ENCODE results near the gene COL24A1. TPM values are rescaled to one million over a fixed set of nuclear protein-coding genes. Genes with fewer than 3 reads are reported as not detected.

The COL24A1 gene
- total and polyA plus RNA-seq, 4 donors: 0.33 to 16.7 (median 0.67) TPM

GRCh38 chr1:86054396-86054795 is 102.2 kb downstream of the COL24A1 start:
- no peak for DNase-seq
- ATAC-seq (ENCODE audit: insufficient read depth, low FRiP score): no peak
- Histone ChIP-seq H3K4me1 (ENCODE audit: control insufficient read depth in 5 of 5, insufficient read depth in 5 of 5, low read length in 5 of 5) (no peaks in the 10 kb centered on the region), H3K36me3 (ENCODE audit: control insufficient read depth in 4 of 4, insufficient read depth in 4 of 4, low read length in 4 of 4) (peaks cover 0 to 11% (median 5%) of the 10 kb centered on the region in 4 donors), H3K4me3 (no peak overlapping the region), H3K27ac (ENCODE audit: low read depth in 1 of 2, low read length in 1 of 2) (no peak overlapping the region), H3K9ac (ENCODE audit: insufficient read depth in 1 of 2, low read length in 2 of 2) (no peak overlapping the region), H3K9me3 (ENCODE audit: control insufficient read depth in 4 of 4, insufficient read depth in 3 of 4, low read length in 3 of 4) (peaks cover 0 to 2% (median 0%) of the 10 kb centered on the region in 4 donors), H3K27me3 (ENCODE audit: control insufficient read depth in 3 of 3, insufficient read depth in 3 of 3, low read length in 2 of 3) (no peaks in the 10 kb centered on the region)
- 92 to 95% methylated on average over 2 of the region's 2 CpGs for WGBS, 2 donors
- TF ChIP-seq CTCF (IDR thresholded peaks at IDR 0.05; ENCODE audit: control extremely low read depth, extremely low read depth): no peak

DNA sequence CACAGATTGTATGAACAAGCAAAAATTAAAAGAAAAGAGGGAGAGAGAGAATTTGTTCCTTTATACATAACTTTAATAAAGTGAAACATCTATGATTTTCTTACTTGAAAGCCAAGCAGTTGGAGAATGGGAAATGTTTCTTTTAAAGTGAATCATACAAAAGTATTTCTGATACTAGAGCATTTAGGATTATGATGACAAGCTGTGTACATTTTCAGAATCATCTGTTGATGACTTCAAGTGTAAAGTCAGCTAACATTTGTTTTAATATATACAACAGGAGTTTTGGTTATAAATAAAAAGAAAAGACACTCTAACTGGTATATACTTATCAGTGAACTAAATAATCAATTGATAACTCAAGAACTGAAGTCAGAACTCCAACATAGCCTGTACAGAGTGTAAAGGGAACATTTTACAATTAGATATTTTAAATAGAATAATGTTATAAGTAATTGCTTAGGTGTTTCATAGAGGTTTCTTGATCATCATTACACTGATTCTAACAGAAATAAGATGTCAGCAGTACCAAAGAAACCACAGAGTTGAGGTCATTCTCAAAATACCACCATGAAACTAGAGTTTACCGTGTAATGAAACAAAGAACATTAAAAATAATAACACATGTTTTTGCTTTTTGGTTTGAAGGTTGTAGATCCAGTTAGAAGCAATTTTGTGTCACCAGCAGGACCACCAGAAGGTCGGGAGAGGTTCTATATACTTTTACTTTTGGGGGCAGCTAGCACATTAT is 103.4 kb downstream of the COL24A1 start:
- no peak overlapping the region for H3K9ac ChIP-seq (ENCODE audit: insufficient read depth in 1 of 2, low read length in 2 of 2)
- H3K36me3 ChIP-seq (ENCODE audit: control insufficient read depth in 4 of 4, insufficient read depth in 4 of 4, low read length in 4 of 4): peaks cover 0 to 18% (median 6%) of the 10 kb centered on the region in 4 donors
- WGBS, 2 donors: 83 to 91% methylated on average over 2 of the region's 2 CpGs
- TF ChIP-seq CTCF (IDR thresholded peaks at IDR 0.05; ENCODE audit: control extremely low read depth, extremely low read depth): no peak
- DNase-seq (peak in 1 of 3 donors; percentile 8), ATAC-seq (ENCODE audit: insufficient read depth, low FRiP score) (no peak)
- no peak overlapping the region for H3K27ac ChIP-seq (ENCODE audit: low read depth in 1 of 2, low read length in 1 of 2)
- no peaks in the 10 kb centered on the region for H3K27me3 ChIP-seq (ENCODE audit: control insufficient read depth in 3 of 3, insufficient read depth in 3 of 3, low read length in 2 of 3)
- H3K4me1 ChIP-seq (ENCODE audit: control insufficient read depth in 5 of 5, insufficient read depth in 5 of 5, low read length in 5 of 5): no peaks in the 10 kb centered on the region
- peaks cover 0 to 2% (median 0%) of the 10 kb centered on the region in 4 donors for H3K9me3 ChIP-seq (ENCODE audit: control insufficient read depth in 4 of 4, insufficient read depth in 3 of 4, low read length in 3 of 4)
- H3K4me3 ChIP-seq: no peak overlapping the region

DNA sequence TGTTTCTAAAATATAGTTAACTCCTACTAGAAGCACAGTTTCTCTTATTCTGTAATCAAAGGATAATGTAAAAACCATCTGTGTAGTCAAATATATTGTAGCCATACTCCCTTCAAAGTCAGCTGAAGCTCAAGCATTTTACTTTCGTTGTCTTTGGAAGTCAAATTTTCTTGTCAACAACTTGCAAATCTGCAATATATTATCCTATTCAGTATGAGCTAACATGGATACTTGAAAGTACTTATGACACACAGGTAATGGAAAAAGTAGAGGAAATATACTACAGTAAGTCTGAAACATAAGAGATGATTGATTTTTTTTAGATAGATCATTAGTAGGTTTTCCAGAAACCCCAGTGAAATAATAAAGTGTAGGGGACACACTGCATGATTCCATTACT is 121.5 kb downstream of the COL24A1 start:
- TF ChIP-seq CTCF (IDR thresholded peaks at IDR 0.05; ENCODE audit: control extremely low read depth, extremely low read depth): no peak
- Histone ChIP-seq H3K36me3 (ENCODE audit: control insufficient read depth in 4 of 4, insufficient read depth in 4 of 4, low read length in 4 of 4) (no peaks in the 10 kb centered on the region), H3K27me3 (ENCODE audit: control insufficient read depth in 3 of 3, insufficient read depth in 3 of 3, low read length in 2 of 3) (no peaks in the 10 kb centered on the region), H3K27ac (ENCODE audit: low read depth in 1 of 2, low read length in 1 of 2) (no peak overlapping the region), H3K9ac (ENCODE audit: insufficient read depth in 1 of 2, low read length in 2 of 2) (no peak overlapping the region), H3K9me3 (ENCODE audit: control insufficient read depth in 4 of 4, insufficient read depth in 3 of 4, low read length in 3 of 4) (no peaks in the 10 kb centered on the region), H3K4me3 (no peak overlapping the region), H3K4me1 (ENCODE audit: control insufficient read depth in 5 of 5, insufficient read depth in 5 of 5, low read length in 5 of 5) (no peaks in the 10 kb centered on the region)
- WGBS, 2 donors: 80 to 89% methylated on average over 1 of the region's 1 CpG
- ATAC-seq (ENCODE audit: insufficient read depth, low FRiP score) (no peak), DNase-seq (peak in 1 of 3 donors; percentile 13)

Measured in lung (tissue), 12 donors.